ENCODE data around the gene FYN. TPM values are rescaled to one million over a fixed set of nuclear protein-coding genes. Genes with fewer than 3 reads are reported as not detected.

Gene FYN
- total RNA-seq, 2 donors from 2014 or later: 13.7 to 103 TPM

GRCh38 chr6:111732390-111732789 lies 140.9 kb downstream of the FYN start:
- DNase-seq (ENCODE audit: low spot score): no peak
- Histone ChIP-seq H3K4me1 (replicated peaks) (no peaks in the 10 kb centered on the region), H3K27me3 (replicated peaks; ENCODE audit: insufficient read depth) (no peaks in the 10 kb centered on the region), H3K36me3 (no peaks in the 10 kb centered on the region), H3K4me3 (no peak overlapping the region), H3K27ac (no peak overlapping the region), H3K9me3 (no peaks in the 10 kb centered on the region)
- 95% methylated on average over 7 of the region's 7 CpGs for WGBS
- no peak for TF ChIP-seq POLR2A (IDR thresholded peaks at IDR 0.05)
- TF ChIP-seq POLR2AphosphoS5 (IDR thresholded peaks at IDR 0.05): no peak
- TF ChIP-seq, protein P1, sequence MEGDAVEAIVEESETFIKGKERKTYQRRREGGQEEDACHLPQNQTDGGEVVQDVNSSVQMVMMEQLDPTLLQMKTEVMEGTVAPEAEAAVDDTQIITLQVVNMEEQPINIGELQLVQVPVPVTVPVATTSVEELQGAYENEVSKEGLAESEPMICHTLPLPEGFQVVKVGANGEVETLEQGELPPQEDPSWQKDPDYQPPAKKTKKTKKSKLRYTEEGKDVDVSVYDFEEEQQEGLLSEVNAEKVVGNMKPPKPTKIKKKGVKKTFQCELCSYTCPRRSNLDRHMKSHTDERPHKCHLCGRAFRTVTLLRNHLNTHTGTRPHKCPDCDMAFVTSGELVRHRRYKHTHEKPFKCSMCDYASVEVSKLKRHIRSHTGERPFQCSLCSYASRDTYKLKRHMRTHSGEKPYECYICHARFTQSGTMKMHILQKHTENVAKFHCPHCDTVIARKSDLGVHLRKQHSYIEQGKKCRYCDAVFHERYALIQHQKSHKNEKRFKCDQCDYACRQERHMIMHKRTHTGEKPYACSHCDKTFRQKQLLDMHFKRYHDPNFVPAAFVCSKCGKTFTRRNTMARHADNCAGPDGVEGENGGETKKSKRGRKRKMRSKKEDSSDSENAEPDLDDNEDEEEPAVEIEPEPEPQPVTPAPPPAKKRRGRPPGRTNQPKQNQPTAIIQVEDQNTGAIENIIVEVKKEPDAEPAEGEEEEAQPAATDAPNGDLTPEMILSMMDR (IDR thresholded peaks at IDR 0.05): no peak
- intact Hi-C loops (cut with DNase I): no loop called here

GRCh38 chr6:111731456-111732195 lies 141.6 kb downstream of the FYN start:
- no peak overlapping the region for H3K27ac ChIP-seq
- intact Hi-C loops (cut with DNase I): no loop called here
- WGBS: 66% methylated on average over 6 of the region's 6 CpGs

DNA sequence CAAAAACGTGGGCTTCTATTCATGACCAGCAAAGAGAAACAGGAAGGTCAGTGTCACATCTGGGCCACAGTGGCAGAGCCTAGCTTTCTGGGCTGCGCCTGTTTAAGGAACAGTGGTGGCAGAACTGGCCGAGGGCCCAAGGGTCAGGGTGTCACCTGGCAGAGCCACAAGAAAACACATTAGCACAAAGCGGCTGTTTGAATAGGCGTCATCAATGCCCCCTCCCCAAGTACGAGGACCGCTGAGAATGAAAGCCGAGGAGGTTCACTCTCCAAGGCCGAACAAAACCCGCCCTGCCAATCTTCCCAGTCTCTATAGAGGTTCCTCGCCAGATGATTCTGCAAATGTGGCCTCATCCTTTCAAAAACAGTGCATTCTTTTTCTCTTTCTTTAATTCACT lies 142.4 kb downstream of the FYN start:
- no peak overlapping the region for H3K27ac ChIP-seq
- intact Hi-C loops (cut with DNase I): no loop called here
- DNase-seq (ENCODE audit: low spot score): no peak
- 73% methylated on average over 11 of the region's 11 CpGs for WGBS
- H3K36me3 ChIP-seq: no peaks in the 10 kb centered on the region
- H3K9me3 ChIP-seq: no peaks in the 10 kb centered on the region
- H3K4me1 ChIP-seq (replicated peaks): no peaks in the 10 kb centered on the region
- no peak overlapping the region for H3K4me3 ChIP-seq
- no peaks in the 10 kb centered on the region for H3K27me3 ChIP-seq (replicated peaks; ENCODE audit: insufficient read depth)
- TF ChIP-seq POLR2AphosphoS5 (IDR thresholded peaks at IDR 0.05) (no peak), POLR2A (IDR thresholded peaks at IDR 0.05) (no peak)
- TF ChIP-seq, protein P1 (IDR thresholded peaks at IDR 0.05): no peak

More at GRCh38 chr6:111731456-111732195, 141.6 kb downstream of the FYN start:
- Histone ChIP-seq H3K36me3 (no peaks in the 10 kb centered on the region), H3K4me1 (replicated peaks) (no peaks in the 10 kb centered on the region), H3K9me3 (no peaks in the 10 kb centered on the region), H3K27me3 (replicated peaks; ENCODE audit: insufficient read depth) (no peaks in the 10 kb centered on the region), H3K4me3 (no peak overlapping the region)
- DNase-seq (ENCODE audit: low spot score): no peak
- TF ChIP-seq POLR2AphosphoS5 (IDR thresholded peaks at IDR 0.05) (no peak), POLR2A (IDR thresholded peaks at IDR 0.05) (no peak)
- TF ChIP-seq, protein P1 (IDR thresholded peaks at IDR 0.05): no peak

DNA sequence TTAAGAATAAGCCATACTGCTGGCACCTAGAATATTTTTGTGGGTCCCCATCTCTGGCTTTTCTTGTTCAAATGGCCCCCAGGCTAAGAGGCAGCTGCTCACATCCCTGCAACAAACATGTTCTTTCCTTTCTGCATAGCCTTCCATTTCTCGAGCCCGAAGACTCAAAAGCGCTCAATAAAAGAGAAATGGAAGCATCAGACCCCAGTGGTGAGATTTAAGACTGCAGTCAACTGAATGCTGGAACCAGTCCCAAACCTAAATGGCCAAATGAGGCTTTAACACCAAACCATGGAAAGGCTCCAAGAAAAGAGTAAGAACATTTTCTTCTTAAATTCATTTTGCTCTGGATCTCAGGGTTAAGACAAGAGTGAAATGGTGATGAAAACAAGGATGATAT lies 145.4 kb downstream of the FYN start:
- 76% methylated on average over 3 of the region's 3 CpGs for WGBS
- no peaks in the 10 kb centered on the region for H3K4me1 ChIP-seq (replicated peaks)

More for the DNA sequence above, 145.4 kb downstream of the FYN start:
- Histone ChIP-seq H3K4me3 (no peak overlapping the region), H3K27me3 (replicated peaks; ENCODE audit: insufficient read depth) (no peaks in the 10 kb centered on the region), H3K36me3 (no peaks in the 10 kb centered on the region), H3K27ac (no peak overlapping the region), H3K9me3 (no peaks in the 10 kb centered on the region)
- no peak for DNase-seq (ENCODE audit: low spot score)
- TF ChIP-seq POLR2AphosphoS5 (IDR thresholded peaks at IDR 0.05): no peak
- no peak for TF ChIP-seq POLR2A (IDR thresholded peaks at IDR 0.05)
- TF ChIP-seq, protein P1 (IDR thresholded peaks at IDR 0.05): no peak
- intact Hi-C loops (cut with DNase I): no loop called here
